Measurements from ENCODE around the gene CLN3. TPM values are rescaled to one million over a fixed set of nuclear protein-coding genes. Genes with fewer than 3 reads are reported as not detected.

Gene CLN3
- polyA plus RNA-seq, 3 donors = 37.0 to 113 (median 50.2) TPM

DNA sequence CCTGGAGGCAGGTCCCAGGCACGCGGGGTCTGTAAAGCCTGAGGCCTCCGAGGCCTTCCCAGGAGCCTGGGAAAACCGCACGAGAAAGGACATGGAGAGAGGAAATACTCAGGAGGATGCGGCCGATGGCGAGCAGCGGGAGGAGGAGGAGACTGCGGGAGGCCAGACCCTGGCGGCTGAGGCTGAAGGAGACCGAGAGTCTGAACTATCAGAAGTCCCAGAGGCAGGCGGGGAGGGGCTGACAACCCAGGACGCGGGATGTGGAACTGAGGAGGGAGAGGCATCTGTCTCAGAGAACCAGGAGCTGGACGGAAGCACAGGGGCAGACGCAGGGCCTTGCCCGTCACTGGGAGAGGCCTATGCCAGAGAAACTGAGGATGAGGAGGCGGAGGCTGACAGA, 5.0 kb upstream of the CLN3 start:
- 95% methylated on average over 19 of the region's 19 CpGs for WGBS (ENCODE audit: insufficient coverage)
- Histone ChIP-seq H3K9ac (ENCODE audit: insufficient read depth, low read length, poor library complexity, severe bottlenecking) (peak overlapping the region; percentile 90), H3K27ac (ENCODE audit: low read depth in 1 of 2, low read length in 2 of 2) (peak overlapping the region; percentile 99), H3K36me3 (replicated peaks in 1 of 2; ENCODE audit: control insufficient read depth in 1 of 2, insufficient read depth in 2 of 2, low read length in 2 of 2) (peaks cover 39 to 56% of the 10 kb centered on the region in 2 donors), H3K9me3 (replicated peaks in 1 of 2; ENCODE audit: control insufficient read depth in 1 of 2, insufficient read depth in 1 of 2, low read length in 2 of 2) (no peaks in the 10 kb centered on the region), H3K4me2 (replicated peaks; ENCODE audit: extremely low read depth, low read length, poor library complexity, severe bottlenecking) (peak overlapping the region; percentile 100), H3K4me1 (ENCODE audit: control insufficient read depth in 1 of 2, insufficient read depth in 2 of 2, low read length in 2 of 2) (peaks cover 43 to 63% of the 10 kb centered on the region in 2 donors), H3K79me2 (ENCODE audit: insufficient read depth, low read length) (peaks cover 58% of the 10 kb centered on the region), H2AFZ (ENCODE audit: insufficient read depth, low read depth, low read length, poor library complexity, severe bottlenecking) (no peak overlapping the region), H3K27me3 (ENCODE audit: control insufficient read depth in 2 of 2, insufficient read depth in 2 of 2, low read length in 2 of 2) (no peaks in the 10 kb centered on the region), H4K20me1 (ENCODE audit: insufficient read depth, low read length) (peaks cover 54% of the 10 kb centered on the region), H3K4me3 (replicated peaks in 1 of 3; ENCODE audit: low read depth in 2 of 3, low read length in 3 of 3) (peak overlapping the region in 1 of 3 experiments; percentile 100)
- TF ChIP-seq, protein P1, sequence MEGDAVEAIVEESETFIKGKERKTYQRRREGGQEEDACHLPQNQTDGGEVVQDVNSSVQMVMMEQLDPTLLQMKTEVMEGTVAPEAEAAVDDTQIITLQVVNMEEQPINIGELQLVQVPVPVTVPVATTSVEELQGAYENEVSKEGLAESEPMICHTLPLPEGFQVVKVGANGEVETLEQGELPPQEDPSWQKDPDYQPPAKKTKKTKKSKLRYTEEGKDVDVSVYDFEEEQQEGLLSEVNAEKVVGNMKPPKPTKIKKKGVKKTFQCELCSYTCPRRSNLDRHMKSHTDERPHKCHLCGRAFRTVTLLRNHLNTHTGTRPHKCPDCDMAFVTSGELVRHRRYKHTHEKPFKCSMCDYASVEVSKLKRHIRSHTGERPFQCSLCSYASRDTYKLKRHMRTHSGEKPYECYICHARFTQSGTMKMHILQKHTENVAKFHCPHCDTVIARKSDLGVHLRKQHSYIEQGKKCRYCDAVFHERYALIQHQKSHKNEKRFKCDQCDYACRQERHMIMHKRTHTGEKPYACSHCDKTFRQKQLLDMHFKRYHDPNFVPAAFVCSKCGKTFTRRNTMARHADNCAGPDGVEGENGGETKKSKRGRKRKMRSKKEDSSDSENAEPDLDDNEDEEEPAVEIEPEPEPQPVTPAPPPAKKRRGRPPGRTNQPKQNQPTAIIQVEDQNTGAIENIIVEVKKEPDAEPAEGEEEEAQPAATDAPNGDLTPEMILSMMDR (IDR thresholded peaks at IDR 0.05) = no peak
- Mint-ChIP-seq H3K27ac (peak overlapping the region in 6 of 7 donors; percentile 84 to 100 (median 100)), H3K36me3 (peaks cover 42 to 51% of the 10 kb centered on the region in 2 donors), H3K4me3 (peak overlapping the region; percentile 89 to 99), H3K4me1 (peaks cover 62% of the 10 kb centered on the region), H3K9me3 (peaks cover 0 to 1% (median 0%) of the 10 kb centered on the region in 7 donors), H3K27me3 (ENCODE audit: low read depth in 3 of 3) (peaks cover 0 to 1% (median 0%) of the 10 kb centered on the region in 3 donors)
- intact Hi-C loops (cut with micrococcal nuclease) = loop anchor here in 1 of 2 donors (5.0 kb wide), 1 partner anchor 50 kb away; no protein-coding TSS in a partner anchor
- DNase-seq = no peak

DNA sequence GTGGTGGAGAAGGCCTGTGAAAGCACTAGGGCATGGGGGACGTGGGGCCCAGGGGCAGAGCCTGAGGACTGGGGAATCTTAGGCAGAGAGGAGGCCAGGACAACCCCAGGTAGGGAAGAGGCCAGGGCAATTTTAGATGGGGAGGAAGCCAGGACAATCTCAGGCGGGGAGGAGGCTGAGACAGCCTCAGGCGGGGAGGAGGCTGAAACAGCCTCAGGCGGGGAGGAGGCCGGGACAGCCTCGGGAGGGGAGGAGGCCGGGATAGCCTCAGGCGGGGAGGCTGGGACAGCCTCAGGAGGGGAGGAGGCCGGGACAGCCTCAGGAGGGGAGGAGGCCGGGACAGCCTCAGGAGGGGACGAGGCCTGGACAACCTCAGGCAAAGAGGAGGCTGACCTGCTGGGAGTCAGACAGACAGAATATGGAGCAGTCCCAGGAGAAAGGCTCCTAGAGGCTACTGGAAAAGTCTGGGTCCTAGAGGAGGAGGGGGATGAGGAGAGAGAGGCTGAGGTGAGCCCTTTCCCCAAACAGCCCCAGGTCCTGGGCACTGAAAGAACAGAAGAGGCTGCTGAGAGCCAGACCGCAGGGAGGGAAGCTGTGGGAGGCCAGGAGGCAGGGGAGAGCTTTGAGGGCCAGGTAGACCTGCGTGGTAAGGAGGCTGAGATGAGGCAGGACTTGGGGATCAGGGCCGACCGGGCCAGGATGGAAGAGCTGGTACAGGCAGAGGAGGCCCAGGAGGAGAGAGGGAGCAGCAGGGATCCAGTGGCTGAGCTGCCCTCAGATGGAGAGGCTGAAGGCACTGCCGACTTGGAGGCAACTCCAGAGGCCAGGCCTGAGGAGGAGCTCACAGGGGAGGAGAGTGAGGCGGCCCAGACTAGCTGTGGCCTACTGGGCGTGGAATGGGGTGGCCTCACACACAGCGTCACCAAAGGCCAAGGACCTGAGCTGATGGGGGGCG, 4.2 kb upstream of the CLN3 start:
- Histone ChIP-seq H4K20me1 (ENCODE audit: insufficient read depth, low read length) (peaks cover 50% of the 10 kb centered on the region), H3K4me3 (replicated peaks in 1 of 3; ENCODE audit: low read depth in 2 of 3, low read length in 3 of 3) (peak overlapping the region; percentile 64 to 100 (median 66)), H3K4me1 (ENCODE audit: control insufficient read depth in 1 of 2, insufficient read depth in 2 of 2, low read length in 2 of 2) (peaks cover 46 to 69% of the 10 kb centered on the region in 2 donors), H3K79me2 (ENCODE audit: insufficient read depth, low read length) (peaks cover 66% of the 10 kb centered on the region), H3K27me3 (ENCODE audit: control insufficient read depth in 2 of 2, insufficient read depth in 2 of 2, low read length in 2 of 2) (no peaks in the 10 kb centered on the region), H3K4me2 (replicated peaks; ENCODE audit: extremely low read depth, low read length, poor library complexity, severe bottlenecking) (peak overlapping the region; percentile 100), H3K9ac (ENCODE audit: insufficient read depth, low read length, poor library complexity, severe bottlenecking) (peak overlapping the region; percentile 90), H3K36me3 (replicated peaks in 1 of 2; ENCODE audit: control insufficient read depth in 1 of 2, insufficient read depth in 2 of 2, low read length in 2 of 2) (peaks cover 34 to 48% of the 10 kb centered on the region in 2 donors), H3K9me3 (replicated peaks in 1 of 2; ENCODE audit: control insufficient read depth in 1 of 2, insufficient read depth in 1 of 2, low read length in 2 of 2) (no peaks in the 10 kb centered on the region), H2AFZ (ENCODE audit: insufficient read depth, low read depth, low read length, poor library complexity, severe bottlenecking) (no peak overlapping the region), H3K27ac (ENCODE audit: low read depth in 1 of 2, low read length in 2 of 2) (peak overlapping the region; percentile 99)
- TF ChIP-seq, protein P1 (IDR thresholded peaks at IDR 0.05) = no peak
- peaks cover 0 to 1% (median 0%) of the 10 kb centered on the region in 3 donors for H3K27me3 Mint-ChIP-seq (ENCODE audit: low read depth in 3 of 3)
- peak overlapping the region; percentile 89 to 99 for H3K4me3 Mint-ChIP-seq
- DNase-seq = no peak
- peak overlapping the region; percentile 99 to 100 (median 100) for H3K27ac Mint-ChIP-seq
- intact Hi-C loops (cut with micrococcal nuclease) = loop anchor here in 1 of 2 donors (5.0 kb wide), 1 partner anchor 51 kb away; no protein-coding TSS in a partner anchor
- peaks cover 65% of the 10 kb centered on the region for H3K4me1 Mint-ChIP-seq
- H3K36me3 Mint-ChIP-seq = peaks cover 42 to 51% of the 10 kb centered on the region in 2 donors
- whole genome bisulfite sequencing (ENCODE audit: insufficient coverage) = 82% methylated on average over 20 of the region's 20 CpGs
- peaks cover 0 to 1% (median 0%) of the 10 kb centered on the region in 7 donors for H3K9me3 Mint-ChIP-seq
